Kidney glomerular epithelial cell (primary cell): Measurements from ENCODE around the gene TCFL5.
"Not testable (repeated sequence)": the region's sequence is repeated elsewhere in the genome, so short reads cannot be mapped to it uniquely, and the experiment has no call there.

Experiments used
- DNase-seq: peaks from one replicate; lab custom pipeline; 2025; lab: John Stamatoyannopoulos, UW

Gene TCFL5

DNA sequence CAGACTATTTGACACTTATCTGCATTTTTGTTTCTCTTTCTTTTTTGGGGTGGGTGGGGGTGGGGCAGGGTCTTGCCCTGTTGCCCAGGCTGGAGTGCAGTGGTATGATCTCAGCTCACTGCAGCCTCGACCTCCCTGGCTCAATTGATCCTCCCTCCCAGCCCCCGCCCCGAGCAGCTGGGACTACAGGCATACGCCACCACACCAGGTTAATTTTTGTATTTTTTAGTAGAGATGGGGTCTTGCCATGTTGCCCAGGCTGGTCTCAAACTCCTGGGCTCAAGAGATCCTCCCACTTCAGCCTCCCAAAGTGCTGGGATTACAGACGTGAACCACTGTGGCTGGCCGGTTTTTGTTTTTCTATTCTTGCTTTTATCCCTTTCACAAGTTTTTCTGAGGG, 8.3 kb downstream of the TCFL5 start:
- DNase-seq: not testable (repeated sequence)

DNA sequence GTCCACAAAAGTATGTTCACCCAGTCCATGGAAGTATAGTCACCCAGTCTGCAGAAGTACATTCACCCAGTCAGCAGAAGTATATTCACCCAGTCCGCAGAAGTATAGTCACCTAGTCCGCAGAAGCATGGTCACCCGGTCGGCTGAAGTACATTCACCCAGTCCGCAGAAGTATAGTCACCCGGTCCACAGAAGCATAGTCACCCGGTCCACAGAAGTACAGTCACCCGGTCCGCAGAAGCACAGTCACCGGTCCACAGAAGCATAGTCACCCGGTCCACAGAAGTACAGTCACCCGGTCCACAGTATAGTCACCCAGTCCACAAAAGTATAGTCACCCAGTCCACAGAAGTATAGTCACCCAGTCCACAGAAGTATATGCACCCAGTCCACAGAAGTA, 8.8 kb downstream of the TCFL5 start:
- DNase-seq: no peak

DNA sequence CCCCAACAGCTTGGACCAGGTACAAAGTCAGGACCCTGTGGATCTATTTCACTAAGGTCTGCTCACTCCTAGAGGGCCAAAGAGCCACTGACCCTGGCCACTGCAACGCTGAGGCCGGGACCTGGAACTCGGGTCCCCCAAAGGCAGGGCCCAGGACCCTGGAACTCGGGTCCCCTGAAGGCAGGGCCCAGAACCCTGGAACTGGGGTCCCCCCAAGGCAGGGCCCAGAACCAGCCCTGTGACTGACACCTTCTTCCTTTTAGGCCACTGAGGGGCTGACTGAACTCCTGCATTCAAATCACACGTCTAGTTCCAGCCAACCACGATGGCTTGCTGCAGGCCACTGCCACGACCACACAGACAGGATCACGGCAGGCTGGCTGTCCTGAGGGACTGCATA, 9.4 kb downstream of the TCFL5 start:
- no peak for DNase-seq

DNA sequence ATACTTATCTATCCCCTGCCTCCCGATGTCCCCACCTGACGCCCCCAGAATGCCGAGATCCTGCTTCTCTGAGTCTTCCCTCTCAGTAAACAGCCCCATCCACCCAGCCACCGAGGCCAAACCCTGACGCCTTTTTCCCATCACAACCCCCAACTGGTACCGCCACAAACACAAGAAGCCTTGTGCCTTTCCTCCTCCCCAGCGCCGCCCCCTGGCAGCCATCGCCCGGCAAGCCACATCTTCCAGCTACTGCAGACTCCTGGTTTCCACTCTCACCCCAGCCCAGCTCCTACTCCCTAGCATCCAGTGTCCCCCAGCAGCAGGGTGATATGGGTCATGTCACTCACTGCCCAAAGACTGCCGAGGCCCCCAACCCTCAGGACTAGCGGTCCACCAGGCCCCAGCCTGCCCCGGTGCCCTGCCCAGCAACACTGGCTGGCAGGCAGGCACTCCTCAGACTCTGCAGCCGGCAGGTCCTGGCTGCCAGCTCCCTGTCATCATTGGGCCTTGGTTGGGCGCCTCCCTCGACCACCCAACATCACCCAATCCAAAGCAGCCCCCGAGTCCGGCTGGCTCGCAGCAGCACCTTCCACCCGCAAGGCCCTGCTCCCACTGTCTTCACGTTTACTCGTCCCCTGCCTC, 11.2 kb downstream of the TCFL5 start:
- DNase-seq: no peak

DNA sequence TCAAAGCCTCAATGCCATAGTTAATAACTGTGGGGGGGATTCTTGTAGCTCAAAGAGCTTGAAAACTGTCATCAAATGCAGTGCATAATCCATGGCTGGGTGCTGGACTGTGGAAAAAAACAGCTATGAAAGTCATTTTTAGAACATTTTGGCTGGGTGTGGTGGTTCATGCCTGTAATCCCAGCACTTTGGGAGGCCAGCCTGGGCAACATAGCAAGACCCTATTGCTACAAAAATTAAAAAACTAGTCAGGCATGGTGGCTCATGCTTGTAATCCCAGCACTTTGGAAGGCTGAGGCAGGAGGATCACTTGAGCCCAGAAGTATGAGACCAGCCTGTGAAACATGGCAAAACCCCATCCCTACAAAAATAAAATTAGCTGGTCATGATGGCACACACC, 12.2 kb downstream of the TCFL5 start:
- DNase-seq: no peak

DNA sequence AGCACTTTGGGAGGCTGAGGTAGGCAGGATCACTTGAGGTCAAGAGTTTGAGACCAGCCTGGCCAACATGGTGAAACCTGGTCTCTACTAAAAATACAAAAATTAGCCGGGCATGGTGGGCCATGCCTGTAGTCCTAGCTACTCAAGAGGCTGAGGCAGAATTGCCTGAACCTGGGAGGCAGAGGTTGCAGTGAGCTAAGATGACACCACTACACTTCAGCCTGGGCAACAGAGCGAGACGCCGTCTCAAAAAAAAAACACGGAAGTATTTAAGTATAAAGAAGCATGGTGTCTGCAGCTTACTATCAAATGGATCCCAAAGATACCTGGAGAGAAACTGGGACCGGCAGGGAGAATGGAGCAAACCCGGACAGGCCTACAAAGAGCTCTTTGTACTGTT, 12.7 kb downstream of the TCFL5 start:
- DNase-seq: not testable (repeated sequence)

DNA sequence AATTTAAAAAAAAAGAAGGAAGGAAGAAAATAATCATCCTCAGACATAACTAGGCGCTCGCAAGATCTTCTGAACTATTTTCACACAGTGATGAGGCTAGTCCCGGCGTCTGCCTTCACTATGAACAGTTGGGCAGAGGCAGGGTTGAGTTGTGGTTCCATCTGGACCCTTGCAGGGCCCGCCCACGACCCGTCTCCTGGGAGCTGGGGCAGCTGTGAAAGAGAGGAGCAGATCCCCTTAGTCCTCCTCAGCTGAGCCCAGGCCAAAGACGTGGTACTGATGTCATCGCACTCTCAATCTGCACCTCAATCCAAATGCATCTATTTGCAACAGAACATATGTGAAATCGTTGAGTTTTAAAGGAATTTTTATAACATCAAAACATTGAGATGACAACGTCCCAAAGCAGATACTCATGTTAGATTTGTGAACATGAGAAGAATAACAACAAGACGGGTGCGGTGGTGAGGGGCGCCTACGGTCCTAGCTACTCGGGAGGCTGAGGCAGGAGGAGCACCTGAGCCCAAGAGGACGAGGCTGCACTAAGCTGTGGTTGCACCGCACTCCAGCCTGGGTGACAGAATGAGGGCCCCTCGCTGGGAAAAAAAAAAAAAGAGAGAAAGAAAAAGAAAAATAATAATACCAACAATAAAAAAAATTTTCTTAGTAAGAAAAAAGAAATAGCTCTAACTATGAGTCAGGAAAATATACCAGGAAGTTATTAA, 15.3 kb downstream of the TCFL5 start:
- DNase-seq: no peak

DNA sequence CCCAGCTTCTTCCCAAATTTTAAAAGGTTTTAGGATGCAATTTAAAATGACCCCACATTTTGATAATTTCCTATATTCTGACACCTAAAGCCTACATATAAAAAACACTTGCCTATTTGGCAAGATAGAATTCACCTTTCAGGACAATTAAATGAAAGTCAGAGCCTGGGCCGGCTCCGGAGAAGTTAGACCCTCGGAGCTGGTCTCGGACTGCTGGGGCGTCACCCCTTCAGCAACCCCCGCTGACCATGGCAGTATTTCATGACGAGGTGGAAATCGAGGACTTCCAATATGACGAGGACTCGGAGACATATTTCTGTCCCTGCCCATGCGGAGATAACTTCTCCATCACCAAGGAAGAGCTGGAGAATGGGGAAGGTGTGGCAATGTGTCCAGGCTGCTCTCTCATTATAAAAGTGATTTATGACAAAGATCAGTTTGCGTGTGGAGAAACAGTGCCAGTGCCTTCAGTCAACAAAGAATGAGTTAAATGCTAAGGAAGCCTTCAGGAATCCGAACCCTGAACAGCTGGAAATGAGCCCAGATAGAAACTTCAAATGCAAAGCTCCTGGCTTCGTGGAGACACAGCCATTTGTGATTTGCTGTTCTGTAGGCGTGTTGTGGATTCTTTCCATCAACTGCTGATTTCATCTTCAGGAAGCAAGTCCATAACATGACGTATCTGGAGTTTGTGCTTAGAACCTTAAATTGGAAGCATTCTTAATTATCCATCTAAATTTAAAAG, 16.0 kb downstream of the TCFL5 start:
- DNase-seq: no peak

DNA sequence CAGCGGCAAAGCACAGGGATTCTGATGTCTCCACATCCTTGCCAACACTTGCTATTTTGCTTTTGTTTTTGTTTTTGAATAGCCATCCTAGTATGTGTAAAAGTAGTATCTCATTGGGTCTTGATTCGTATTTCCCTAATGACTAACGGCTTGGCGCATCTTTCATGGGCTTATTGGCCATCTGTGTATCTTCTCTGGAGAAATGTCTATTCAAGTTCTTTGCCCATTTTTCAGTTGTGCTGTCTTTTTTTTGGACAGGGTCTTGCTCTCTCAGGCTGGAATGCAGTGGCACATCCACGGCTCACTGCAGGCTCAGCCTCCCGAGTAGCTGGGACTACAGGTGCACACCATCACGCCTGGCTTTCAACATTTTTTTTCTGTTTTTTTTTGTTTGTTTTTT, 17.4 kb downstream of the TCFL5 start:
- DNase-seq: no peak

DNA sequence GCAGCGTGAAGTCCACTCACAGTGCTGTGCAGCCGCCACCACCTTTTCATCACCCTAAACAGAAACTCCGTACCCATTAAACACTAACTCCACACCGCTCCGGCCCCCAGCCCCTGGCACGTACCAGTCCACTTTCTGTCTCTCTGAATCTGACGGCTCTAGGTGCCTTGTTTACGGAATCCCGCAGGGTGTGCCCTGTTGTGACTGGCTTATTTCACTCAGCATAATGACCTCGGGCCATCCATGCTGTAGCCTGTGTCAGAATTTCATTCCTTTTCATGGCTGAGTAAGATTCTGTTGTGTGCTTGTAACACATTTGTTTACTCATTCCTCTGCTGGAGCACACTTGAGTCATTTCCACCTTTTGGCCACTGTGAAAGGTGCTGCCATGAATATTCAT, 18.0 kb downstream of the TCFL5 start:
- DNase-seq: no peak

DNA sequence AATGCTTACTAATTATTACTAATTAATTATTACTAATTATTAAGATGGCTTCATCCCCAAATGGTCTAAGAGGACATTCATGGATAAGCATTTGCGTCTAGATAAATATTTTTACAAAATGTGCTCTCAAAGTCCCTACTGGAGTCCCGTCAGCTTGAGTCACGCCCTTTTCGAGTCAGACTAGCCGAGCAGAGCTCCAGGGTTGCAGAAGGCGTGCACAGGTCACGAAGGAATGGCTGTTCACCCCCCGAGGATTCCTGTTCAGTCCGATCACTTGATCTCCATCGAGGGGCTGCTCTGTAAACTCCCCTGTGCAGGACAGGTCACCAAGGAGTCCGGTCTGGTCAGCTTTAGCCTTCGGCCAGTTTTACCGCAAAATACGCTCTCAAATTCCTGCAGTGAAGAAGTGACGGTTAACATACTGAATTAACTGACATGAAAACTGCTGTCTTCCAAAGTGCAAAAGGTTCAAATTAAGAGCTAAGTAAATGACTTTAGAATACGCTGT, 19.9 kb downstream of the TCFL5 start:
- DNase-seq: no peak

DNA sequence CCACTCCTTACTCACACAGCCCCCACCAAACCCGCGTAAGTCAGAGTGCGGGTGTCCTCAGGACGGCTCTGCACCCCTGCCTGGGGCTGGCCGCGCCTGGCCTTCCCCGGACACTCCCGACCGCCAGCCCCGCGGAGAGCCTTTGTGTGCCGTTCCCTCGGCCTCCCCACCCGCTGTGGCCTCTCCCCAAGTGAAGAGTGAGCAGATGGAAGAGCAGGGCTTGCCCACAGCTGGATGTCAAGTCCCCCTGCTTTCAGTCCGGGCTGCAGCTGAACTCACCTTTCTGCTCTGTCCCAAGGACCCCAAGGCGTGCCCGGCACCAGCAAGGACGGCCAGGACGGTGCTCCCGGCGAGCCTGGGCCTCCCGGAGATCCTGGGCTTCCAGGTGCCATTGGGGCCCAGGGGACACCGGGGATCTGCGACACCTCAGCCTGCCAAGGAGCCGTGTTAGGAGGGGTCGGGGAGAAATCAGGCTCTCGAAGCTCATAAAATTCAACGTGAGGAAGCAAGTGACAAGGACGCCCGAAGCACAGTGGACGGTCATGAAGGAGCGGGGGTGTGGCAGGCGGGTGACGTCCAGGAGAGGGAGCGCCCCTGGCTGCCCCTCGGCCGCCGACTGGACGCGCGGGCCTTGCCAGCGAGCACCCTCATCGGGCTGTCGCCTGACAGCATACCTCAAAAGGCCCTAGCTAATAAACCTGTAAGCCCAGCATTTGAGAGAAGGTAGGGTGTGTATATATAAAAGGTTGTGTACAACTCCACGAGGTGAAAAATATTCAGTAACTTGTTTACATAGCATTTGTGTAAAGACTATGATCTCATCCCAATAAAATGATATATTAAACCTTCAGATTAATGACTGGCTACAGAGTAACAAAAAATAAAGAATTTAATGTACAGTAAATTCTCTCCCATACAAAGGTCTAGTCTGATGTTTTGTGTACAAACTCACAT, 21.1 kb downstream of the TCFL5 start:
- DNase-seq: no peak

DNA sequence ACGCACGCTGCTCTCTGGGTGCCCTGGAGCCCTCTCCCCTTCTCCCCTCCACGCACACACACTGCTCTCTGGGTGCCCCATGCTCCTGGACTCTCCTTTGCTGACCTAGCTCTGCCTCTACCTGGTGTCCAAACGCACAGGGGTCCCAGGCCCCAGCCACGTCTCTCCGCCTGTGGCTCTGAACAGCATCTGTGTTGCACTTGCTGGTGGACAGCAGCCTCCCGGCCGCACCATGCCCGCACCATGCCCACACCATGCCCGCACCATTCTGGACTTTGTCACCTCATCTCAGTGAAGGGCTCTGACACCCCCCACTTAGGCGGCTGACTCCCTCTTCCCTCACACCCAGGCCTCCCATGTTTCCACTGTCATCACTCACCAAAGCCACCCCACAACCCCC, 21.8 kb downstream of the TCFL5 start:
- no peak for DNase-seq

DNA sequence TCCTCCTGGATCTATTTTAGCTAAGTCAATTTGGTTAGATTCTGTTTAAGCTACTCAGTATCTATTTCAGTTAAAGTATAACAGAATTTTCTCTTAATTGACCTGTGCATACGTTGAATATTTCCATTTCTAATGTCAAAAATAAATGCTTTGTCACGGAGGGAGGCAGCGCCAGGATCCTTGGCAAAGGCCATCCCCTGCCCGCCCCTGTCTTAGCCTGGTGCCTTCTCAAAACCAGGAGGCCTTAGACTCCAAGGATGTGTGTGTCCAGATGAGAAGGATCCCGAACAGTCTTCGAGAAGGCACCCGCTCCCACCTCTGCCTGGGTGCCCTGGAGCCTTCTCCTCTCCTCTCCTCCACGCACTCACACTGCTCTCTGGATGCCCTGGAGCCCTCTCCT, 22.4 kb downstream of the TCFL5 start:
- DNase-seq: no peak

DNA sequence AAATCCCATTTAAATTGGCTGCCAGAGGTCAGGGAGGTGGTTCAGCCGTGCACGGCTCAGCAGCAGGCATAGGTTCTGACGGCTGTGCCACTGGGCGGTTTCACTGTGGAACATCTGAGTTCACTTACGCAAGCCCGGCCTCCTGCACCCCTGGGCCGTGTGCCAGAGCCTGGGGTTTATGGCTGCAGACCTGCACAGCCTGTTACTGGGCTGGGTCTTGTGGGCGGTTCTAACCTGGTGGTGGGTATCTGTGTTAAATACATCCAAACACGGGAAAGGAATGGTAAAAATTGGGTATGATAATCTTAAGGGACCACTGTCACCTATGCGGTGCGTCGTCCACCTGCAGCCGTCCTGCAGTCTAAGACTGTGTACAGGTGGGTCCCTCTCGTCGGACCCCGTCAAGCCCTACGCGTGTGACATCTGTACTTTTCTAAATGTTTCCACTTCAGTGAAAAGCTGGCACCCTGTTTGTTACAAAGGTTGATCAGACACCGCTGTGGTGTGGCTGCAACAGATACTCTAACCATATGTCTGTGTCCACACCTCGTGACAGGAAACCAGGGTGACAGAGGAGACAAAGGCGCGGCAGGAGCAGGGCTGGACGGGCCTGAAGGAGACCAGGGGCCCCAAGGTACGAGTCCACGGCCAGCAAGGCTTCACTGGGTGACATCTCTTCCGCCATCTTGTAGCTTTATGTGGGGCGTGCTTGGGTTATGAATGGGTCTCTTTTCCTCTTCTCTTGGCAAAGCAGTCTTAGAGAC, 23.3 kb downstream of the TCFL5 start:
- no peak for DNase-seq

DNA sequence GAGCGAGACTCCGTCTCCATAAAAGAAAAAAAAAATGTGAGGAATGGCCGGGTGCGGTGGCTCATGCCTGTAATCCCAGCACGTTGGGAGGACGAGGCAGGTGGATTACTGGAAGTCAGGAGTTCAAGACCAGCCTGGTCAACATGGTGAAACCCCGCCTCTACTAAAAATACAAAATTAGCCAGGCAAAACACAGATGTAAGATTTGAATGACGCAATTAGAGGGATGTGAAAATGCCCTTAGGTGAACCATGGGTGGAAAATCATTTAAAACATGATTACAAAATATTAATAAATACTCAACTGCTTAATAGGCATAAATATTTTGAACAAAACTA, 23.9 kb downstream of the TCFL5 start:
- DNase-seq: no peak

DNA sequence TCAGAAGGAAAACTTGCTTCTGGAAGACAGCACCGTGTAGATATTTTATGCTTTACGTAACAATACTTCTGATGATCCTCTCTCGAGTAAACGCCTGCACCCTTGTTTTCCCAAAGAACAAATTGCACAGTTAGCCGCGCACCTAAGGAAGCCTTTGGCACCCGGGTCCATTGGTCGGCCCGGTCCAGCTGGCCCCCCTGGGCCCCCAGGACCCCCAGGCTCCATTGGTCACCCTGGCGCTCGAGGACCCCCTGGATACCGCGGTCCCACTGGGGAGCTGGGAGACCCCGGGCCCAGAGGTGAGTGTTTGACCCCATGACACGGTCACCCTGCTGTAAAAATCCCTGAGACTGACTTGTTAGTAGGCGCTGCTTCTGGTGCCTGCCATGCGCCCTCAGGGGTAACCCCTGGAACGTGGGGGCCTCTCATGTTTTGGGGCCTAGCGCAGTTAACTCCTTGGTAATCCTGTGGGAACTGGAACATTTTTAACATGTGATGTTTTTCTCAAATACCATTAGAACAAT, 24.6 kb downstream of the TCFL5 start:
- DNase-seq: no peak

DNA sequence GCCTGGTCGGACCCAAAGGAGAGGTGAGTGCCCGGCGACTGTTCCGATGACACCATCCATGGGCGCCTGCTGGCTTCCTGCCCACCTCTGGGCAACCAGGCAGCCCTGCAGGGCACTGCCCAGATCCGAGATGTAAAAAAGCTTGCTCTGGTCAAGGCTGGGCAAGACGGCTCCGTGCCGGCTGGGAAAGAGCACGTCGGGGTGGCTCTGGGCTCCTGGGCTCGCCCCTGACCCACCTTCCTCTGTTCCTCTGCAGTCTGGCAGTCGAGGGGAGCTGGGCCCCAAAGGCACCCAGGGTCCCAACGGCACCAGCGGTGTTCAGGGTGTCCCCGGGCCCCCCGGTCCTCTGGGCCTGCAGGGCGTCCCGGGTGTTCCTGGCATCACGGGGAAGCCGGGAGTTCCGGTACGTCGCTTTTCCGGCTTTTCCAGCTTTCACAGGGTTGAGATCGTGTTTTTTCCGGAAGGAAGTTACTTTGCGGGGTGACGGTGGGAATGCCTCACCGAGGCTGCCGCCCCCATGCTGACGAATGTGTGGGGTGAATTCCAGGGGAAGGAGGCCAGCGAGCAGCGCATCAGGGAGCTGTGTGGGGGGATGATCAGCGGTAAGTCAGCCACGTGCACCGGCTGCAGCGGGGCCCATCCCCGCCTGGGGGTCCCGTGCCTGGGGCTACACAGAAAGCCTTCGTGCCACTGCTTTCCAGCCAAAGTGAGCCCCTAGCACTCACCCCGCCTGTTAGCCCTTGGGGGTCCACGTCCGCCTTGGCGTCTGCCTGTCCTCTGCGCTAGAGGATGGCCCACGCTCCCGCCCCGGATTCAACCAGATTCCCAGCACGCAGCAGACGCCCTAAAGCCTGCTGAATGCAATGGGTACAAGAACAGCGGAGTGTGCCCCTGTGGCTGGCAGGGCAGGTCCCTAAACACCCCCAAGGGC, 25.4 kb downstream of the TCFL5 start:
- DNase-seq: peak; percentile 6

DNA sequence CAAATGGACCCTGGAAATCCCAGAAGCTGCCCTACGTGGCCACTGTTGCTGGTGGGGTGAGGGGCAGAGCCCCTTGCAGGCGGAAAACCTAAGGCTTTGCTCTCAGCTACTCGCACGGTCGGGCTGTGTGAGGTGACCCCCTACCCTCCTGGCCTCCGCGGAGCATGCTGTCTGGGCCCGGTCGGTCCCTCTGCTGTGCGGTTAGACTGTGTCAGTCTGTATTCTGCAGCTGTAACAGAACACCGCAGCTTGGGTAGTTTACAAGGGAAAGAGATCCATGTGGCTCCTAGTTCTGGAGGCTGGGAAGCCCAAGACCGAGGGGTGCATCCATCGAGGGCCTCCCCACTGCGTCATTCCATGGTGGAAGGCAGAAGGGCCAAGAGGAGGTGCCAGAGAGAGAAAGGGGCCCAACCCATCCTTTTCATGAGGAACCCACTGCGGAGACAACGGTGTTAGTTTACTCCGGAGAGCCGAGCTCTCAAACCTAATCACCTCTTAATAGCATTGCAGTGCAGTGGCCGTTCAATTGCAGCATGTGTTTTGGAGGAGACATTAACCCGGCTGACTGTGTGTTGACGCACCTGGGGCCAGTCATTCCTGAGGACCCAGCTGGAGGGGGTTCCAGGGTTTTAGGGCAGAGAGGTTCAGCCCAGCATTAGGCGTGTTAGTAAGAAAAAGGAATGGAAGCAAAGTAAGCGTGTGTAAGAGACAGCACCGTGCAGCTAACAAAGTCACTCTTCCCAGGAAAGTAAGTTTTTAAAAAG, 26.5 kb downstream of the TCFL5 start:
- DNase-seq: no peak
